HG02884 (cell line): ENCODE results near the gene ARF1.

Source experiments
- ATAC-seq: cut with Tn5 transposase; IDR thresholded peaks from one replicate; pipeline ENCODE4 v1.9.1; 2021; ENCODE audit warnings: mild to moderate bottlenecking, moderate library complexity; ENCODE audit not compliant: unreplicated experiment

The ARF1 gene

GRCh38 chr1:228084325-228084724 lies 1.8 kb downstream of the ARF1 start:
- ATAC-seq, result no peak

- ATAC-seq, result no peak
These were observed 2.3 kb downstream of the ARF1 start for GRCh38 chr1:228084797-228085196.

- no peak for ATAC-seq
These were observed 2.9 kb downstream of the ARF1 start for GRCh38 chr1:228085287-228085951.

GRCh38 chr1:228087771-228088251 lies 5.3 kb downstream of the ARF1 start:
- no peak for ATAC-seq

- no peak for ATAC-seq
These were observed 6.3 kb downstream of the ARF1 start for GRCh38 chr1:228088586-228089498.

- ATAC-seq, result peak; percentile 44
These were observed 7.2 kb downstream of the ARF1 start for GRCh38 chr1:228089519-228090380.

- ATAC-seq, result no peak
These were observed 8.1 kb downstream of the ARF1 start for GRCh38 chr1:228090613-228091081.

- ATAC-seq, result no peak
These were observed 8.6 kb downstream of the ARF1 start for GRCh38 chr1:228091084-228091483.

- no peak for ATAC-seq
These were observed 10.0 kb downstream of the ARF1 start for GRCh38 chr1:228092342-228093049.

GRCh38 chr1:228093050-228093906 lies 10.8 kb downstream of the ARF1 start:
- ATAC-seq, result no peak

- no peak for ATAC-seq
These were observed 12.0 kb downstream of the ARF1 start for GRCh38 chr1:228094432-228095016.

GRCh38 chr1:228095161-228095560 lies 12.7 kb downstream of the ARF1 start:
- ATAC-seq, result no peak

GRCh38 chr1:228095938-228096337 lies 13.4 kb downstream of the ARF1 start:
- no peak for ATAC-seq

GRCh38 chr1:228096416-228097332 lies 14.2 kb downstream of the ARF1 start:
- no peak for ATAC-seq

GRCh38 chr1:228097333-228098081 lies 15.0 kb downstream of the ARF1 start:
- no peak for ATAC-seq

GRCh38 chr1:228098323-228098931 lies 15.9 kb downstream of the ARF1 start:
- ATAC-seq, result no peak

- no peak for ATAC-seq
These were observed 16.8 kb downstream of the ARF1 start for GRCh38 chr1:228099331-228099732.
